Caco-2 (cell line): ENCODE measurements around the gene FCGR2B. TPM values are rescaled to one million over a fixed set of nuclear protein-coding genes. Genes with fewer than 3 reads are reported as not detected.

Source experiments
- BruUV-seq: library from RNA; stranded (reverse); fragments of 400-500 nt; replicated peaks from 2 replicates; lab custom pipeline; 2021; lab: Mats Ljungman, UMichigan
- CTCF ChIA-PET: fragments of 300-600 bp; sonication (Branson Sonifier 250); formaldehyde crosslinking; loops from one replicate; lab custom pipeline; 2022; ENCODE audit warnings: antibody characterized with exemption; lab: Charles Lee
- POLR2A ChIA-PET: fragments of 300-600 bp; sonication (Branson Sonifier 250); formaldehyde crosslinking; loops from one replicate; lab custom pipeline; 2022; ENCODE audit warnings: antibody characterized with exemption; lab: Charles Lee
- DNase-seq, 2 experiments: peaks; one replicate each; pipeline versions ENCODE4 v3.0.0 to v3.0.0-alpha.2; 2020 to 2022
- H3K27me3 ChIP-seq: replicated peaks from 2 replicates; pipeline ENCODE4 v1.6.0; 2011; ENCODE audit warnings: low read length; ENCODE audit not compliant: control insufficient read depth, insufficient read depth
- H3K36me3 ChIP-seq: 2 replicates; pipeline ENCODE4 v1.5.1; 2011; ENCODE audit warnings: low read length; ENCODE audit not compliant: control insufficient read depth, insufficient read depth
- H3K4me1 ChIP-seq: fragments of 250-450 bp; sonication (Bioruptor Pico); 2 replicates; pipeline ENCODE4 v1.5.1; 2020; ENCODE audit warnings: mild to moderate bottlenecking
- H3K4me3 ChIP-seq: 2 replicates; pipeline ENCODE4 v1.5.1; 2011; ENCODE audit warnings: low read depth, mild to moderate bottlenecking, control low read depth, low read length
- H3K9me3 ChIP-seq: fragments of 250-450 bp; sonication (Bioruptor Pico); 2 replicates; pipeline ENCODE4 v1.5.1; 2020; ENCODE audit warnings: mild to moderate bottlenecking, moderate library complexity
- H3K27ac Mint-ChIP-seq: one replicate; pipeline ENCODE4 v1.8.0; 2022; ENCODE audit warnings: mixed read lengths; ENCODE audit not compliant: unreplicated experiment
- H3K27me3 Mint-ChIP-seq: one replicate; pipeline ENCODE4 v1.8.0; 2022; ENCODE audit warnings: mixed read lengths; ENCODE audit not compliant: insufficient read depth, unreplicated experiment
- H3K36me3 Mint-ChIP-seq: one replicate; pipeline ENCODE4 v1.8.0; 2022; ENCODE audit warnings: mild to moderate bottlenecking, mixed read lengths; ENCODE audit not compliant: insufficient read depth, unreplicated experiment
- H3K4me1 Mint-ChIP-seq: one replicate; pipeline ENCODE4 v1.8.0; 2022; ENCODE audit warnings: low read depth, mixed read lengths; ENCODE audit not compliant: unreplicated experiment
- H3K4me3 Mint-ChIP-seq: one replicate; pipeline ENCODE4 v1.8.0; 2022; ENCODE audit warnings: mild to moderate bottlenecking, moderate library complexity, mixed read lengths; ENCODE audit not compliant: unreplicated experiment
- H3K9me3 Mint-ChIP-seq: one replicate; pipeline ENCODE4 v1.8.0; 2022; ENCODE audit warnings: mixed read lengths; ENCODE audit not compliant: unreplicated experiment
- intact Hi-C: fragments of 100-400 bp; cut with micrococcal nuclease; formaldehyde crosslinking; loops from one replicate; pipeline ENCODE4 v1.10.0; 2022; ENCODE audit not compliant: unreplicated experiment
- total RNA-seq: library from RNA; stranded (reverse); gene quantifications from 2 replicates; pipeline ENCODE4 v1.2.3, GENCODE V29; 2022
- TF ChIP-seq, protein P1 (sequence below), 2 experiments: fragments of 200-600 bp in 1 of 2; IDR thresholded peaks; 1 replicate in 1 of 2; 2 replicates in 1 of 2; pipeline versions ENCODE4 v1.5.1 to v1.8.0; 2011 to 2022; ENCODE audit warnings: antibody characterized with exemption in 1 of 2, control low read depth in 1 of 2, inconsistent platforms in 1 of 2, low read depth in 1 of 2, low read length in 1 of 2, mild to moderate bottlenecking in 1 of 2, moderate library complexity in 1 of 2; ENCODE audit not compliant: insufficient read depth in 1 of 2, severe bottlenecking in 1 of 2, unreplicated experiment in 1 of 2

FCGR2B gene
- total RNA-seq, 1 experiment from 2014 or later, result not detected

DNA sequence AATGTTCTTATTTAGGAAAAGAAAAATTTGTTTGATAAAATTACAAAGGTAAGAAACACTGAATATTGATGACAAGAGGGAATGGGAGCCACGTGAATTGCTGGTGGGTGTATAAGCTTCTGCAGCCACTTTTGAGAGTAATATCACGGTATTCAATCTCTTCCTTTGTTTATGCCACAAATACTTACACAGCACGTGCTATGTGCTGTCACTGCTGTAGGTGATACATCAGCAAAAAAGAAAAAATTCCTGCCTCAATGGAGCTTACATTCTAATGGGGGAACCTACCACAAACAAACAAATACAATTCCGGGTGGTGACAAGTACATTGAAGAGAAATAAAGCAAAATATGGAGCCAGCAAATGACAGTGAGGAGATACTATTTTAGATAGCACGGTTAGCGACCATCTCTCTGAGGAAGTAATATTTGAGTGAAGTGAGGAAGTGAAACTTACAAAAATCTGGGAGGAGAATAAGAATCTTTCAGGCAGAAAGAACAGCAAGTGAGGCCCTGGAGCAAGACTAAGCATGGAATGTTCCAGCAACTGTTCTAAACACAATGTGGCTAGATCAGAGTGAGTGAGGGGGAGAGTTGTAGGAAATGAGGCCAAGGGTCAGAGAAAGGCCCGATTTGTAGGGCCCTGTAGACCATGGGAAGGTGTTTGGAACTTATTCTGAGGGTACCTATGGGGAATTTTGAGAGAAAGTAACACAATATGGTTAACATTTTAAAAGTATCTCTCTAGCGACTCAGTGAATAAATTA lies 55.8 kb downstream of the FCGR2B start:
- no peak overlapping the region for H3K27ac Mint-ChIP-seq
- intact Hi-C loops, result no loop called here
- H3K4me3 Mint-ChIP-seq, result no peak overlapping the region
- ChIA-PET CTCF (no interaction called here), POLR2A (no interaction called here)
- peaks cover 21% of the 10 kb centered on the region for H3K27me3 Mint-ChIP-seq
- Histone ChIP-seq H3K36me3 (no peaks in the 10 kb centered on the region), H3K4me1 (no peaks in the 10 kb centered on the region), H3K9me3 (no peaks in the 10 kb centered on the region), H3K4me3 (no peak overlapping the region), H3K27me3 (no peaks in the 10 kb centered on the region)
- BruUV-seq, result no TSS peak
- H3K36me3 Mint-ChIP-seq, result peaks cover under 1% of the 10 kb centered on the region
- no peaks in the 10 kb centered on the region for H3K9me3 Mint-ChIP-seq
- DNase-seq, result no peak
- TF ChIP-seq, protein P1, sequence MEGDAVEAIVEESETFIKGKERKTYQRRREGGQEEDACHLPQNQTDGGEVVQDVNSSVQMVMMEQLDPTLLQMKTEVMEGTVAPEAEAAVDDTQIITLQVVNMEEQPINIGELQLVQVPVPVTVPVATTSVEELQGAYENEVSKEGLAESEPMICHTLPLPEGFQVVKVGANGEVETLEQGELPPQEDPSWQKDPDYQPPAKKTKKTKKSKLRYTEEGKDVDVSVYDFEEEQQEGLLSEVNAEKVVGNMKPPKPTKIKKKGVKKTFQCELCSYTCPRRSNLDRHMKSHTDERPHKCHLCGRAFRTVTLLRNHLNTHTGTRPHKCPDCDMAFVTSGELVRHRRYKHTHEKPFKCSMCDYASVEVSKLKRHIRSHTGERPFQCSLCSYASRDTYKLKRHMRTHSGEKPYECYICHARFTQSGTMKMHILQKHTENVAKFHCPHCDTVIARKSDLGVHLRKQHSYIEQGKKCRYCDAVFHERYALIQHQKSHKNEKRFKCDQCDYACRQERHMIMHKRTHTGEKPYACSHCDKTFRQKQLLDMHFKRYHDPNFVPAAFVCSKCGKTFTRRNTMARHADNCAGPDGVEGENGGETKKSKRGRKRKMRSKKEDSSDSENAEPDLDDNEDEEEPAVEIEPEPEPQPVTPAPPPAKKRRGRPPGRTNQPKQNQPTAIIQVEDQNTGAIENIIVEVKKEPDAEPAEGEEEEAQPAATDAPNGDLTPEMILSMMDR (IDR thresholded peaks at IDR 0.05; ENCODE audit: insufficient read depth in 1 of 2, low read depth in 1 of 2, low read length in 1 of 2, severe bottlenecking in 1 of 2, unreplicated experiment in 1 of 2), result no peak
- no peaks in the 10 kb centered on the region for H3K4me1 Mint-ChIP-seq

GRCh38 chr1:161719325-161719611 lies 56.3 kb downstream of the FCGR2B start:
- no TSS peak for BruUV-seq
- intact Hi-C loops, result no loop called here
- Histone ChIP-seq H3K4me3 (no peak overlapping the region), H3K27me3 (no peaks in the 10 kb centered on the region), H3K36me3 (no peaks in the 10 kb centered on the region), H3K4me1 (no peaks in the 10 kb centered on the region), H3K9me3 (no peaks in the 10 kb centered on the region)
- Mint-ChIP-seq H3K27ac (no peak overlapping the region), H3K4me1 (no peaks in the 10 kb centered on the region), H3K9me3 (no peaks in the 10 kb centered on the region), H3K27me3 (peaks cover 24% of the 10 kb centered on the region), H3K4me3 (no peak overlapping the region), H3K36me3 (peaks cover 4% of the 10 kb centered on the region)
- POLR2A ChIA-PET, result no interaction called here
- TF ChIP-seq, protein P1 (IDR thresholded peaks at IDR 0.05; ENCODE audit: insufficient read depth in 1 of 2, low read depth in 1 of 2, low read length in 1 of 2, severe bottlenecking in 1 of 2, unreplicated experiment in 1 of 2), result no peak
- no peak for DNase-seq
- CTCF ChIA-PET, result no interaction called here

- Mint-ChIP-seq H3K9me3 (no peaks in the 10 kb centered on the region), H3K27ac (no peak overlapping the region), H3K4me1 (peaks cover 3% of the 10 kb centered on the region), H3K36me3 (peaks cover 4% of the 10 kb centered on the region), H3K4me3 (no peak overlapping the region), H3K27me3 (peaks cover 24% of the 10 kb centered on the region)
- intact Hi-C loops, result no loop called here
- no peaks in the 10 kb centered on the region for H3K4me1 ChIP-seq
- no peaks in the 10 kb centered on the region for H3K36me3 ChIP-seq
- no peaks in the 10 kb centered on the region for H3K9me3 ChIP-seq
- no TSS peak for BruUV-seq
- ChIA-PET CTCF (no interaction called here), POLR2A (no interaction called here)
- TF ChIP-seq, protein P1 (IDR thresholded peaks at IDR 0.05; ENCODE audit: insufficient read depth in 1 of 2, low read depth in 1 of 2, low read length in 1 of 2, severe bottlenecking in 1 of 2, unreplicated experiment in 1 of 2), result no peak
- H3K27me3 ChIP-seq, result no peaks in the 10 kb centered on the region
- no peak for DNase-seq
- no peak overlapping the region for H3K4me3 ChIP-seq
Observed at GRCh38 chr1:161720422-161720821, 57.5 kb downstream of the FCGR2B start.
